Measurements from ENCODE around the gene SULT1A2. TPM values are rescaled to one million over a fixed set of nuclear protein-coding genes. Genes with fewer than 3 reads are reported as not detected.

SULT1A2 gene
- total and polyA plus RNA-seq, 2 of the 13 experiments (the other 11 are each of a cell fraction or from before 2014, with no cell fraction given), result 33.0 to 34.2 TPM

DNA sequence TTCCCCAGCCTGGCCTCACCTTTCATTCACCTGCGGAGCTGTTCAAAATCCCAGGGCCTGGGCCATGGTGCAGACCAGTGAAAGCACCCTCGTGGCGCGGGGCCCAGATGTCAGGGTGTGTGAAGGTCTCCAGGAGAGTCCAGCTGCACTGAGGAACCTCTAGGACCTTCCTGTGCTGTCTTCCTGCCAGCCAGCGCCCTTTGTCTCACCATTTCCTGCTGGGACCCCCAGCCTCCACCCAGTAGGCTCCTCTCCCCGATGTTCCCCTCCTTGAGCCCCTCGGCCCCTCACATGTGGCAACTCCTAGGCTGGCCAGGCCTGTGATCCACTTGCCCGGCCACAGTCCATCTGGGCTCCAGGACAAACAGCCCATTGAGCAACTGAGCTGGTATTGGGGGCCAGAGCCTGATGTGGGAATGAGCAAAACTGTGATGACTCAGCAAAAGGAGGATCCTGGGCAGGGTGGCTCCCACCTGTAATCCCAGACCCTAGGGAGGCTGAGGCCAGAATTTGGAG, 677 bp downstream of the SULT1A2 start (continued):
- TF ChIP-seq MAZ (IDR thresholded peaks at IDR 0.05; ENCODE audit: borderline replicate concordance, low read depth, low read length) (no peak), MAZ (CRISPR knock-in tag; IDR thresholded peaks at IDR 0.05; ENCODE audit: low read depth) (no peak), MTA3 (CRISPR knock-in tag; IDR thresholded peaks at IDR 0.05) (no peak), HIVEP1 (CRISPR knock-in tag; IDR thresholded peaks at IDR 0.05) (peak; percentile 59; the same call in 1 of the 2 replicates), JUND (CRISPR knock-in tag; IDR thresholded peaks at IDR 0.05) (no peak), NONO (IDR thresholded peaks at IDR 0.05) (no peak), NONO (CRISPR knock-in tag; conservative IDR thresholded peaks at IDR 0.05) (no peak), NFIB (CRISPR knock-in tag; IDR thresholded peaks at IDR 0.05; ENCODE audit: borderline replicate concordance) (no peak), IKZF1 (IDR thresholded peaks at IDR 0.05) (no peak), ZNF282 (IDR thresholded peaks at IDR 0.05; ENCODE audit: partially characterized antibody) (no peak), NPAS2 (CRISPR knock-in tag; IDR thresholded peaks at IDR 0.05; ENCODE audit: borderline replicate concordance) (no peak), U2AF2 (IDR thresholded peaks at IDR 0.05; ENCODE audit: low read depth, low read length) (no peak), SOX13 (IDR thresholded peaks at IDR 0.05) (no peak), SOX13 (CRISPR knock-in tag; conservative IDR thresholded peaks at IDR 0.05 in 1 of 2, IDR thresholded peaks at IDR 0.05 in 1 of 2) (no peak), THAP11 (CRISPR knock-in tag; IDR thresholded peaks at IDR 0.05) (no peak; the same call in 1 of the 2 replicates), ZNF496 (CRISPR knock-in tag; IDR thresholded peaks at IDR 0.05; ENCODE audit: insufficient replicate concordance) (no peak), ZNF260 (CRISPR knock-in tag; IDR thresholded peaks at IDR 0.05; ENCODE audit: borderline replicate concordance, low read depth) (no peak), ATM (IDR thresholded peaks at IDR 0.05; ENCODE audit: borderline replicate concordance) (no peak)
- TF ChIP-seq, protein P1, sequence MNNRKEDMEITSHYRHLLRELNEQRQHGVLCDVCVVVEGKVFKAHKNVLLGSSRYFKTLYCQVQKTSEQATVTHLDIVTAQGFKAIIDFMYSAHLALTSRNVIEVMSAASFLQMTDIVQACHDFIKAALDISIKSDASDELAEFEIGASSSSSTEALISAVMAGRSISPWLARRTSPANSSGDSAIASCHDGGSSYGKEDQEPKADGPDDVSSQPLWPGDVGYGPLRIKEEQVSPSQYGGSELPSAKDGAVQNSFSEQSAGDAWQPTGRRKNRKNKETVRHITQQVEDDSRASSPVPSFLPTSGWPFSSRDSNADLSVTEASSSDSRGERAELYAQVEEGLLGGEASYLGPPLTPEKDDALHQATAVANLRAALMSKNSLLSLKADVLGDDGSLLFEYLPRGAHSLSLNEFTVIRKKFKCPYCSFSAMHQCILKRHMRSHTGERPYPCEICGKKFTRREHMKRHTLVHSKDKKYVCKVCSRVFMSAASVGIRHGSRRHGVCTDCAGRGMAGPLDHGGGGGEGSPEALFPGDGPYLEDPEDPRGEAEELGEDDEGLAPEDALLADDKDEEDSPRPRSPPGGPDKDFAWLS (CRISPR knock-in tag; IDR thresholded peaks at IDR 0.05; ENCODE audit: borderline replicate concordance), result no peak
- TF ChIP-seq, protein P2, sequence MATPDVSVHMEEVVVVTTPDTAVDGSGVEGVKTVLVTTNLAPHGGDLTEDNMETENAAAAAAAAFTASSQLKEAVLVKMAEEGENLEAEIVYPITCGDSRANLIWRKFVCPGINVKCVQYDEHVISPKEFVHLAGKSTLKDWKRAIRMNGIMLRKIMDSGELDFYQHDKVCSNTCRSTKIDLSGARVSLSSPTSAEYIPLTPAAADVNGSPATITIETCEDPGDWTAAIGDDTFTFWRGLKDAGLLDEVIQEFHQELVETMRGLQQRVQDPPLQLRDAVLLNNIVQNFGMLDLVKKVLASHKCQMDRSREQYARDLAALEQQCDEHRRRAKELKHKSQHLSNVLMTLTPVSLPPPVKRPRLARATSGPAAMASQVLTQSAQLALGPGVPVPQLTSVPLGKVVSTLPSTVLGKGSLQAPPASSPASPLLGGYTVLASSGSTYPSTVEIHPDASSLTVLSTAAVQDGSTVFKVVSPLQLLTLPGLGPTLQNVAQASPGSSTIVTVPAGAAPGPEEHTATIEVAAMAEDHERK (CRISPR knock-in tag; IDR thresholded peaks at IDR 0.05; ENCODE audit: low read depth), result no peak
- TF ChIP-seq, protein P3, sequence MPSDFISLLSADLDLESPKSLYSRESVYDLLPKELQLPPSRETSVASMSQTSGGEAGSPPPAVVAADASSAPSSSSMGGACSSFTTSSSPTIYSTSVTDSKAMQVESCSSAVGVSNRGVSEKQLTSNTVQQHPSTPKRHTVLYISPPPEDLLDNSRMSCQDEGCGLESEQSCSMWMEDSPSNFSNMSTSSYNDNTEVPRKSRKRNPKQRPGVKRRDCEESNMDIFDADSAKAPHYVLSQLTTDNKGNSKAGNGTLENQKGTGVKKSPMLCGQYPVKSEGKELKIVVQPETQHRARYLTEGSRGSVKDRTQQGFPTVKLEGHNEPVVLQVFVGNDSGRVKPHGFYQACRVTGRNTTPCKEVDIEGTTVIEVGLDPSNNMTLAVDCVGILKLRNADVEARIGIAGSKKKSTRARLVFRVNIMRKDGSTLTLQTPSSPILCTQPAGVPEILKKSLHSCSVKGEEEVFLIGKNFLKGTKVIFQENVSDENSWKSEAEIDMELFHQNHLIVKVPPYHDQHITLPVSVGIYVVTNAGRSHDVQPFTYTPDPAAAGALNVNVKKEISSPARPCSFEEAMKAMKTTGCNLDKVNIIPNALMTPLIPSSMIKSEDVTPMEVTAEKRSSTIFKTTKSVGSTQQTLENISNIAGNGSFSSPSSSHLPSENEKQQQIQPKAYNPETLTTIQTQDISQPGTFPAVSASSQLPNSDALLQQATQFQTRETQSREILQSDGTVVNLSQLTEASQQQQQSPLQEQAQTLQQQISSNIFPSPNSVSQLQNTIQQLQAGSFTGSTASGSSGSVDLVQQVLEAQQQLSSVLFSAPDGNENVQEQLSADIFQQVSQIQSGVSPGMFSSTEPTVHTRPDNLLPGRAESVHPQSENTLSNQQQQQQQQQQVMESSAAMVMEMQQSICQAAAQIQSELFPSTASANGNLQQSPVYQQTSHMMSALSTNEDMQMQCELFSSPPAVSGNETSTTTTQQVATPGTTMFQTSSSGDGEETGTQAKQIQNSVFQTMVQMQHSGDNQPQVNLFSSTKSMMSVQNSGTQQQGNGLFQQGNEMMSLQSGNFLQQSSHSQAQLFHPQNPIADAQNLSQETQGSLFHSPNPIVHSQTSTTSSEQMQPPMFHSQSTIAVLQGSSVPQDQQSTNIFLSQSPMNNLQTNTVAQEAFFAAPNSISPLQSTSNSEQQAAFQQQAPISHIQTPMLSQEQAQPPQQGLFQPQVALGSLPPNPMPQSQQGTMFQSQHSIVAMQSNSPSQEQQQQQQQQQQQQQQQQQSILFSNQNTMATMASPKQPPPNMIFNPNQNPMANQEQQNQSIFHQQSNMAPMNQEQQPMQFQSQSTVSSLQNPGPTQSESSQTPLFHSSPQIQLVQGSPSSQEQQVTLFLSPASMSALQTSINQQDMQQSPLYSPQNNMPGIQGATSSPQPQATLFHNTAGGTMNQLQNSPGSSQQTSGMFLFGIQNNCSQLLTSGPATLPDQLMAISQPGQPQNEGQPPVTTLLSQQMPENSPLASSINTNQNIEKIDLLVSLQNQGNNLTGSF (CRISPR knock-in tag; IDR thresholded peaks at IDR 0.05), result no peak
- TF ChIP-seq, protein P4, sequence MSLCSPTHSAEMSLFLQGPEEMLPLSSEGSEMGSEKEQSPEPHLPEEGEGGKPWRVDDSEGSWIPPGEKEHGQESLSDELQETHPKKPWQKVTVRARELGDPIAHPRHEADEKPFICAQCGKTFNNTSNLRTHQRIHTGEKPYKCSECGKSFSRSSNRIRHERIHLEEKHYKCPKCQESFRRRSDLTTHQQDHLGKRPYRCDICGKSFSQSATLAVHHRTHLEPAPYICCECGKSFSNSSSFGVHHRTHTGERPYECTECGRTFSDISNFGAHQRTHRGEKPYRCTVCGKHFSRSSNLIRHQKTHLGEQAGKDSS (CRISPR knock-in tag; IDR thresholded peaks at IDR 0.05; ENCODE audit: borderline replicate concordance, low read depth), result no peak; the same call in 1 of the 2 replicates
